NCI-H82 treated with DMSO at 0.1 percent for 48 hours (cell line): ENCODE results near the gene BTBD6.

Source experiments
- DNase-seq: peaks from one replicate; lab custom pipeline; 2025; ENCODE audit not compliant: unreplicated experiment; lab: John Stamatoyannopoulos, UW

BTBD6 gene

DNA sequence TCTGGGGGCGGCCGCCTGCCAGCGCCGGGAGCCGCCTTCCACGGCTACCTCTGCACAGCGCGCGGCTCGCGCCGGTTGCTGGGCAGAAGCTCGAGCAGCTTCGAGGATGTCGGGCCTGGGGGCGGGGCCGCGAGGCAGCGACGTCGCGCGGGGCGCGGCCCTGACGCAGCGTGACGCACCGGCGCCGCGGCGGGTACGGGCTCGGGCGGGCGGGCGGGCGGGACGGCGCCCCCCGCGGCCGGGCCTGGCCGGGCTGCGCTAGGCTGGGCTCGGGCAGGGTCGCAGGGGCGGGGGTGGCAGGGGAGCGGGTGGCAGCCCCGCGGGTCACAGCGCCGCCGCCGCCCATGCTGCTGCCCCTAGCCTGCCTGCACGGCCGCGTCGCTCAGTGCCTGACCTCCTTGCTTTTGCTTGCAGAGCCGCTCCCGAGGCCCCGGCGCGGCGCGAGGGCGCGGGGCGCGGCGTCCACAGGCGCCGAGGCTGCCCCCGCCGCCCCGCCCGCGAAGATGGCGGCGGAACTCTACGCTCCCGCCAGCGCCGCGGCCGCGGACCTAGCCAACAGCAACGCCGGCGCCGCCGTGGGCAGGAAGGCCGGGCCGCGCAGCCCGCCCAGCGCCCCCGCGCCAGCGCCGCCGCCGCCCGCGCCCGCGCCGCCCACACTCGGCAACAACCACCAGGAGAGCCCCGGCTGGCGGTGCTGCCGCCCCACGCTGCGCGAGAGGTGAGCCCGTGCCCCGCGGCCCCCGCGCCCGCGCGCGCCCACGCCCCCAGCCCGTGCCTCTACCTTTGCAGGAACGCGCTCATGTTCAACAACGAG lies at the start of gene BTBD6:
Gene BTBD6, plus strand, starts transcription at position 166 of the 814 bp plus-strand sequence. Its CDS starts 179 bp downstream, at position 345.
- peak; percentile 24 for DNase-seq

DNA sequence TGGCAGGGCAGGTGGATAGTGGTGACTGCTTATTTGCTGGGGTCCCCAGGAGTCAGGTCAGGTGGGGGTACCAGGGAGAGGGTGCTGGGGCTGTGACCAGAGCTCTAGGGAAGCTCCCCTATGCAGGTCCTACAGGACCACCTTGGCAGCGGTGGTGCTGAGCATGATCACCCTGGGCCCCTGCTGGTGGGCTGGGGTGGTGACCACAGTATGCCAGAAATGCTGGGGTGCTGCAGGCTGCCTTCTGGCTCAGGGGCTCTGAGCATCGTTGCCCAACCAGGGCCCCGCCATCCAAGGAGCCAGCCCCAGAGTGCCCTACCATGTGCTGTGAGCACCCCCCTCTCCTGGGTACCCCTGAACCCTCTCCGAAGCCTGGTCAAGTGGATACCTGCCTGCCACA lies 49.7 kb upstream of the BTBD6 start:
- no peak for DNase-seq

DNA sequence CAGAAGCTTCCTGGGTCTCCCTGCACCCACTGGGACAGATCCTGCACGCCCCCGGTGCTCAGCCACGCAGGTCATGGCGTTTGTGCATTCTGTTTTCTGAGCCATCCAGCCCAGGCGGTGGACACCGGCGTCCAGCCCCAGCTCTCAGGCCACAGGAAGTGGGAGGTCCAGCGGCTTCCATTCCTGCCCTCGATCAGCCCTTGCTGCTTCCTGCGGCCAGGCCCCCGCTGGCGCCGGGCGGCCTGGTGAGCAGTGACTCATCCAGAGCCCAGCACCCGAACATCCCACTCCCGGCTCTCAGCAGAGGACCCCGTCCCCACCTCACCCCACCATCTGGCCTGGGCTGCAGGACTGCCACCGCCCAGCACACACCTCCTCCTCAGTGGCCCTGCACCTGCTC lies 49.2 kb upstream of the BTBD6 start:
- DNase-seq: no peak

DNA sequence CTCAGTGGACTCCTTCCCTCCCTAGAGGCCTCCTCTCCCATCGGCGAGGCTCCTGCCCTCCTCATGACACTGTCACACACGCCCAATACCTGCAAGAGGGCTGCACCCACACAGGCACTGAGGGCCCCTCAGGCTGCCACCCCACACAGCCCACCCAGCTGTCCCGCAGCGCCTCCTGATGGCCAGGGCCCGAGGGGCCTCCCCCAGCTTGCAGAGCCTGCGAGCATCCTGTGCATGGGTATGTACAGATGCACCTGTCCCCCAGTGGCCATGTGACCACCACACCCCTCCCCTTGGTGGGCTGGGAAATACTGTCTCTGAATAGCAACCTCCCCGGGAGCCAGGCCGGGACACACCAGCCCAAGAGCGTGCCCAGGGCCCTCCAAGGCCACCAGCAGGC lies 48.3 kb upstream of the BTBD6 start:
- no peak for DNase-seq

DNA sequence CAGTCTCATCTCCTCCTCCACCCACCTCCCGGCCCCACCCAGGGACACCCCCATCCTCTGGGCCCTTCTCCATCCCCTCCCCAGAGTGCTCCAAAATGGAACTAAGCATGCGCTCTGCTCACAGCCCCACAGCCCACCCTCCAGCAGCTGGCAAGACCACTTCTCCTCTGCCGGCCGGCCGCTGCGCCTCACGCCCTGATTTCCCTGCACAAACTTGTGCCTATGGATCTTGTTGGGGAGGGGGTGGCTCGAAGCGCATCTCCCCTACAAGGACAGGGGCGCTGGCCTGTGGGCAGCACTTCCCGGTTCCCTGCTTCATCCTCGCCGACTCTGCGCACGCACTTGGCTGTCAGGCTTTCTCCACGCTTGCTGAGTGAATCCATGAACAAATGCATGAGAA lies 47.7 kb upstream of the BTBD6 start:
- DNase-seq: no peak

DNA sequence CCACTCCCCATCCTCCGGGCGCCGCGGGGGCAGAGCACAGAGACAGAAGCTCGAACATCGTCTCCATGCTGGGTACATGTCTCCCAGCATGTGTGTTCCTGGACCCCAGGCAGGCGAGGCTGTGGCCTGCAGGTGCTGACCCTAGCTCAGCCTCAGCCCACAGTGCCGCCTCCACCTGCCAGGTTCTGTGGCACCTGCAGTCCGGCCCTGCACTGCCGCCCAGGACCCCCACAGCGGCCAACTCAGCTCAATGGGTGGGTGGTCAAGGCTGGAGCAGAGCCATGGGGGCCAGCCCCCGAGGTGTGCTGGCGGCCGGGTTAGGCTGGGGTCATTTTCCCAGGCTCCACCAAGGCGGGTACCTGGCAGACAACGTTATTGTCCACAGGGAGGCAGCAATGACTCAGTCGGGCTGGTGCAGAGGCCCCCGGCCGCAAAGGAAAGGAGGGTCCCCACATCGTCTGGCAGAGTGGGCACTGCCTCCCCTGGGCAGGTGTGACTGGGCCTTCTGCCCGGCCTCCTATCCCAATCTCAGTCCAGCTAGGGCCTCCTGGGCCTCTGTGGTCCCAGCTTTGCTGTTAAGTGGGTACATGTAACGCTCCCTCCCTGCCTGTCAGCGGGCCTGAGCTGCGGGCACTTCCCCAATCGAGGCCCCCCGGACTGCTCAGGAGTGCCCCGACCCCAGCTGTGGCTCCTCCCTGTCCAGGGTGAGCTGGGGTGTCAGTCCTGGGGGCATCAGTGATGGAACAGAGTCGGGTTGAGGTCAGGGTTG lies 47.0 kb upstream of the BTBD6 start:
- DNase-seq: no peak

DNA sequence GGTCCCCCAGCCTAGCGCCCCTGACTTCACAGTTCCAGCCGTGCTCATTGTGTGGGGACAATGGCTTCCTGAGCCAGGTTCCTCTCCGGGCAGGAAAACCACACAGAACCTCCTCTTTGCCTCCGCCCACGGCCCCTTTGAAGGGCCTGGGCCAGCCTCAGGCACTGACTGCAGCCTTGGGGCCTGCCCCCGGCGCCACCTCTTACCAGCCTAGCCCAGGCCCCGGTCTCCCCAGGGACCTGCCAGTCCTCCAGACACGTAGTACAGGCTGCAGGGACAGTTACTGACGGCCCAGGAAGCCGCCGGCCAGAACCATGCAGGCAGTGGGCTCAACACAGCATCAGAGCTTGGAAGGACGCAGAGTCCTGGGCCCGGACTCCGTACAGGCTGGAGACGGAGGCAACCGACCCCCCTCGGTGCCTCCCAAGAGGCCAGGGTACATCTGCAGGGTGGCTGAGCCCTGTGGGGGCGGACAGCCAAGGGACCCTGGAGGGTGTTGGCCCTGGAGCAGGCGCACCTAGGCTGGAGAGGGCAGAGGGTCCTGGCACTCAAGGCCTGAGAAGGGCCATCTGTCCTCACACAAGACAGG lies 46.3 kb upstream of the BTBD6 start:
- DNase-seq: no peak

DNA sequence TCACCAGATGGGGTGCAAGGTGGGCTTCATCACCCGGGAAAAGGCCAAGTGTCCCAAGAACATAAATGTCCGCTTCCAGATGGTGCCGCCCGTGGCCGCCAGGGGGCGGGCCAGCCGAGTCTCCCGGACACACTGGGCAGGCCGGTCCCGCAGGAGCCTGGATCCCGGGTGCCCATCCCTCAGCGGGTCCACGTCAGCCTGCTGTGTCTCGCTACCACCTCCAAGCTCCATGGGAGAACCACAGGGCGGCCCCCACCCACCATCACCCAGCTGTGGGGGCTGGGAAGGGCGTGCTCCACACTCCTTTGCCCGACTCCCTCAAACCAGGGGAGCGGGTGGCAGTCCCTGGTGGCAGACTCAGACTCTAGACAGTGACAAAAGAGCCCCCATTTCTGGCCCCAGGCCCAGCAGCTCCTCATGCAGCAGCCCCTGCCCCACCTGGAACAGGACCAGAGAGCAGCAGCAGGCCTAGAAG lies 45.2 kb upstream of the BTBD6 start:
- no peak for DNase-seq

DNA sequence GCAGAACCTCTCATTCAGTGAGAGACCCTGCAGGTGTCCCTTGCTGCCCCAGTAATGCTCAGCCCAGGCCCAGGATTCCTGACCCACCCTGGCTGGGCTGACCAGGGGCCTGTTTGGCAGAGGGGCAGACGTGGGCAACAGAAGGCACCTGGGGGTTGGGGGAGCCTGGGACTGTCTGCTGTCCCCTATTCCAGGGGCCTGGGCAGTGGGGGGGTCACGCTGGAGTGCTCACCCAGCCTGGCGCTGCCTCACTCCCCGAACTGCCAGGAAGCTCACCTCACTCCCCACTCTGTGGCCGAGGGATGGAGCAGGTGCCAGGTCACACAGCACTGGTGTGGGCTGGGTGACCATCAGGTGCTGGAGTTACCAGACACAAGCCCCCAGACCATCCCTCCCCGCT lies 44.6 kb upstream of the BTBD6 start:
- no peak for DNase-seq

DNA sequence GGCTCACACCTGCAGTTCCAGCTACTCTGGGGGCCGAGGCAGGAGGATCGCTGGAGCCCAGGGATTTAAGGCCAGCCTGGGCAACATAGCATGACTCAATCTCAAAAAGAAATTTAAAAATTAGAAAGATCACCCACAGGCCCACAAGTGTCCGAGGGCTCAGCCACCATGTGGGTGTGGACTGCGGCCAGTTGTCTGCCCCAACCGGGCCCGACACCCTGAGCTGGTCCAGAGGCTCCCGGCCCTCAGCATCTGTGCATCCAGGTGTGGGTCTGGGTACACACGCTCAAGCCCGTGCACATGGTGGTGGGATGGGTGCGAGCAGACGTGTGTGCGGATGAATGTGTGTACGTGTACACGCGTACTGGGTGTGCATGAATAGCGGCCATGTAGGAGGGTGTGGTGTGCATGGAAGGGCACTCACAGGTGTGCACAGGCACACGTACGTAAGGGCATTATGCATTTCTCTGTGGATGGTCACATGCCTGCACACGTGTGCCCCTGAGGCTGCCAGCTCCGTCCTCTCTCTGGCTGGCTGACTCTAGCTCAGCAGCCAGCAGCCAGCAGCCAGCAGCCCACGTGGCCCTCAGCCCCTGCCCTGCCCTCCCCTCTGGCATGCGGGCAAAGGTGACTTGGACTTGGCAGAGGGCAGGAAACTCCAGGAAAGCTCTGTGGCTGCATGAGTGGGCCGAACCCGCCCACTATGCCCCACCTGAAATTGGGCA lies 44.0 kb upstream of the BTBD6 start:
- no peak for DNase-seq

DNA sequence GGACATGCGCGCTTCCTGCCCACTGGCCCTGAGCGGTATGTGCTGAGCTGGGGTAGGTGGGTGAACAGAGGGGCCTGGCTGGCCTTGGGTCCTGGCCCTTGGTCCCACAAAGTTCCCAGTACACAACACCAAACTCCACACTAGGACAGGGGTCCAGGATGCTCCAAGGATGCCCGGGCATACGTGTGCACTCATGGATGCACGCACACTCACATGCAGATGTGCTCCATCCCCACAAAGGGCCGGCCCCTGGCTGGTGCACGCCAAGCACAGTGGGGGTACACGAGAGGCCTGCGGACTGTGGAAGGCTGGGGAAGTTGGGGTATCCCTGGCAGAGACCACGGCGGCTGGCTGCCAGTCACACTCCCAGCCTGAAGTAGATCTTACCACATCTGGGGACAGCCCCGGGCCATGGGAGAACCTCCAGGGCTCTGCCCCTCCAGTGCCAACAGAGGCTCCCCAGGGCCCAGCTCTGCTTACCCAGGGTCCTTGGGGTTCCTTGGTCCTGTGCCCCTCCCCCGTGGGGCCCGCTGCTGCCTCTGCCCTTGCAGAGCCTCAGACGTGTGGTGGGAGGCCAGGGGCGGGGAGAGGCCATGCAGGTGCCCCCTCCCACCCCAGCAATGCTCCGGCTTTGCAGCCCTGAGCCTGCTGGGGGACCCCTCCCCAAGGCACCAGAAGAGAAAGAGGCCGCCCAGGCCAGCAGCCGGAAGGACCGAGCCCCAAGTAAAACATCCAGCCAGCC lies 43.2 kb upstream of the BTBD6 start:
- DNase-seq: no peak

DNA sequence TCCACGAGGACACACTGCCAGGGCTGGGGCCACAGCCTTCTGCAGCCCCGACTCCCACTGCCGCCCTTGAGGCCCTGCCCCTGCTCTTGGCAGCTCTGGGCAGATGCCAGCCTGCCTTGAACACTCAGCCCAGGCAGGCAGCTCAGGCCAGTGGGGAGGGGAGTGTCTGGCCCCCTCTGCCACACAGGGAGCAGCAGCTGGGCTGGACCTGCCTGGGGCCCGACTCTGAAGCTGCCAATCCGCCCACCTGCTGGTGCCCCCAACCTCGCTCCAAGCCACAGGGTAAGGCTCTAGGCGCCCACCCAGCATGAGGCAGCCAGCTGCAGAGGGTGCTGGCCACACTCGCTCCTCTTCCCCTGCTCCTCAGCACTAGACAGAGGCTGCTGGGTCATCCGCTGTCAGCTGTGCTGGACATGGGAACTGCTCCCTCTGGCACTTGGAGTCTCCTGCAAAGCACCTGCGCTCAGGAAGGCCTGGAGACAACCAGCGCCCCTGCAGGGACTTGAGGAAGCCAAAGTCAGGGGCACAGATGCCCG lies 42.6 kb upstream of the BTBD6 start:
- no peak for DNase-seq

DNA sequence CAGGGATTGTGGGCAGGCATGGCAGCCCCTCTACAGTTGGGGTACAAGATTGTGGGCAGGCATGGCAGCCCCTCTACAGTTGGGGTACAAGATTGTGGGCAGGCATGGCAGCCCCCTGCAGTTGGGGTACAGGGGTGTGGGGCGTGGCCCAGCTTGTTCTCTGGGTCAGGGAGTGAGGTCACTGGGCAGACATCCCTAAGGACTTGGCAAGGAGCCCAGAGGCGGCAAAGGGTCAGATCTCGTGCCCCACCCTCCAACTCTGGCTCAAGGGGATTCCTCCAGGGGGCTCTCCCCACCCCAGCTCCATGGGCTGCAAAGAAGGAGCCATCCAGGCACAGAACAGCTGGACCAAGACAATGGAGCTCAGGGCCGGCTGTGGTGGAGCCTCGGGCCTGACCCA lies 41.5 kb upstream of the BTBD6 start:
- DNase-seq: no peak

DNA sequence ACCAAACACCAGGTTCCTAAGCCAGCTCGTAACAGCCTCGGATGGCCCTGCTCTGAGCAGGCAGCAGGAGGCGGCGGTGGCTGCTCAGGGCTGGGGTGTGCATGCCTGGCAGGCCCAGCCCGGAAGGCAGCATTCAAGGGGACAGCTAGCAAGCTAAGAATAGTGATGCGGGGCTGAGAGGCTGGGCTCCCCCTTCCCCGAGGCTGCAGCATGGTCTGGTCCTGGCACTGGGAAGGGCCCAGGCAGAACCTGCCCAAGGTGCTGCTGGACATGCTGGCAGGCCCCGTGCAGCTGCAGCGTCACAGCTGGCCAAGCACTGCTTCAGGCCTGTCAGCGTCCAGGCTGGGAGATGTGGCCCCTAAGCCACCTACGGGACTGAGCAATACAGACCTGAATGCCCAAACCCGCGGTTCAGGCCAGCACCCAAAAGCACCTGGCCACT lies 40.9 kb upstream of the BTBD6 start:
- no peak for DNase-seq

DNA sequence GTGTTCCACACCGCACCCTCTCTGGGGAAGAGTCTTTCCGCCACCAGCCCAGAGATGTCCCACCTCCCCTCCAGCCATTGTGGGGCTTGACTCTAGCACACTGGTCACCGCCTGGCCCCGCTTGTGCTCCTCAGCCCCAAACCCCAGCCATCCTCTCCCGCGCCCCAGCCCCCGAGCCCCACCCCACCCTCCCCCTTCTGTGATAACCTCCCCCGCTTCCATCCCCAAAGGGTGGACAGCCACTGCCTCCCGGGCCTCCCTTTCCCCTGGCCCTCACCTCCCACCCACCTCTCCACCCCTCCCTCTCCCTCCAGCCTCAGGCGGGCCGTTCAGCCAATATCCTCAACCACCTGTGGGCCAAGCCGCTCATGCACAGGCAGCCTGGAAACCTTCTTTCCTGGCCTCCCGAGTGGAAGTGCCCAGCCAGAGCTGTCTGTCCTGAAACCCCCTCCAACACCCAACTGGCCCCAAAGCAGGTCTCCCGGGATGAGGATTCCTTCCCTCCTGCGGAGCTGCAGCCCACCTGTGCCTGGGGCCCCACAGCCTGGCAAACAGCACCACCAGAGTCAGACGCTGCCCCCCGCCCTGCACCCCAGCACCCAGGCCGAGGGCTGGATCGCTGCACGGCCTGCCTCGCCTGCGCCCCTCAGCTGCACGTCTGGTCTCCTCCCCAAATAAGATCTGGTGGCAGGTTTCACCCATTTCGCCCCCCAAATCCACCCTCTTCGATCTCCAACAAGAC lies 40.2 kb upstream of the BTBD6 start:
- no peak for DNase-seq

DNA sequence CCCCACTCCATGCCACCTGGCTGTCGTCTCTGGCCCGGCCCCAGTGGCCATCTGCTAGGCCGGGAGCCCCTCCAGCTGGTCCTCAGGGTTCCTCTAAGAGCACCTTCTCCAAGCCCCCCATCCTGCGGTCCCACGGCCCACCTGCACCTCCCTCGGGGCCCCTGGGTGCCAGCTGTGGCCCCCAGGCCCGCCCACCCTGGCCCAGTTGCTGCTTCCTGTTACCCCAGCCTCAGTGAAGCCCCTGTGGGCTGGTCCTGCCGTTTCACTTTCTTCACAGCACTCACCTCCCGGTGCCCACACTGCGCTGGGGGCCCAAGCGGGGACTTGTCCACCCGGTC lies 39.6 kb upstream of the BTBD6 start:
- DNase-seq: no peak

DNA sequence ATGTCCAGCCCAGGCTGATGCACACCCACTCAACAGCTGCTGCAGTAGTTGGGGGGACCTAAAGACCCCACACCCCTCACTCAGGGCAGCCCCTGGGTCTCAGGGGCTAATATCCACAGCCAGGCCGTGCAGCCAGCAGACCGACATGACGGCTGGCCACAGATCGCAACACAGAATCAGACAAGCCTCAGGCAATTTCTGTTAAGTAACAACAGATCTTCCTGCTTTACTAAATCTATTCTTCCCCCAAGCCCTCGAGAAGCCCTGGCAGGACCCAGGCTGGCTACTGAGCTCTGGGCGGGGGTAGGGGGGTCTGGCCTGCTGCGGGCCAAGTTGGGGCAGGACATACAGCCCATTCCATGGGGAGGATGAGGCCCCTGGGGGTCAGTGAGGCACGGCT lies 39.2 kb upstream of the BTBD6 start:
- DNase-seq: no peak

DNA sequence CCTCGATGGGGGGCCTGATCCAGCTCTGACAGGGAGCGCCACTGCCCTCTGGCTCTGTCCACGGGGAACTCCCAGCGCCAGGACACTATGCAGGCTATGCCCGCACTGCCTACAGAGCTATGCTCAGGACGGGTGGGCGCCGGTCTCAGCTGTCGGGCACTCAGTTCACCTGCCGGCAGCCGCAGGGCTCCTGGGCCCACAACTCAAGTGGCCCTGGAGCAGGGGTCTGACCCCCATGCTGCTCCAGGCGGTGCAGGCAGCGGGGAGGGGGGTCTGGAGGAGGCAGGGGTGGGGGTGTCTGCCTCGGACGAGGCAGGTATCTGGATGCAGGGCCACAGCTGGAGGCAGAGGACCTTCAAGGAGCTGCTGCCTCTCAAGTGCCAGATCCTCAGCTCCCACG lies 38.7 kb upstream of the BTBD6 start:
- DNase-seq: no peak

DNA sequence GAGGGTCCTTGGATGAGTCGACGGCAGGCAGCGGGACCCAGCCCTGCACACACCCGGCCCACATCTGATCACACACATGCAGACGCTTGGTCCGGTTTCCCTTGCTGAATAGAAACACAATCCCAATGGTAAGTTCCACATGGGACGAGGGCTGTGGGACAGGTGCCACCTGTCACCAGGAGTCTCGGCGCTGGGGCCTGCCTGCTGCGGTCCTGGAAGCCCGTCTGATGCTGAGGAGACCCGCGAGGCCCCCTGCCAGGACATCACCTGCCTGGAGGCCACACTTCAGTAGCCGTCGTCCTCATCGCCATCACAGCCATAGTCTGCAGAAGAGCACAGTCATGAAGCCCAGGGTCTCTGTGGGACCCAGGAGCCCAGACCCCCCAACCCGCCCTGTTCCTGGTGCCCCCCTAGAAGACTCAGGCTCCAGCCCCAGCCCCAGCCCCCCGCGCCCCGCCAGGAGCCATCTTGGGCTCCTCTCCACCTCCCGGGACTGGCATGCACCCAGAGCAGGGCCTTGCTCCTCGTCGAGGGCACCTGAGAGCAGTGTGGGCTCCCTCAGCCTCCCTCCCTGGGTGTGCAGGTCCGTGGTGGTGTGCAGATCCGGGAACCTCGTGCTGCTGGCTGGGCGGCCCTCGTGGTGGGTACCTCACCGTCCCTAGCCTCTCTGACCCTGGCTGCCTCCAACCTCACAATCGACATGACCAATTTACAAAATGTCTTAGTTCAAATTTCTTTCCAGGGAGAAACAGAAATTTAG lies 37.9 kb upstream of the BTBD6 start:
- DNase-seq: no peak
